Coronary artery (tissue), 2 donors: Measurements from ENCODE around the gene CATSPERB.

Experiments
- DNase-seq: peaks from one replicate; pipeline ENCODE4 v3.0.0-alpha.2; 2017; ENCODE audit warnings: low spot score
- H3K27ac ChIP-seq, 2 donors: fragments of 200-600 bp; sonication (generic); one replicate each; pipeline ENCODE4 v1.5.1; 2016 to 2019
- H3K4me3 ChIP-seq: fragments of 200-600 bp; sonication (generic); 2 replicates; pipeline ENCODE4 v1.5.1; 2016; ENCODE audit warnings: mild to moderate bottlenecking, moderate library complexity
- CTCF ChIP-seq: fragments of 200-600 bp; sonication (generic); IDR thresholded peaks from one replicate; pipeline ENCODE4 v1.5.1; 2019; ENCODE audit warnings: antibody characterized with exemption

The CATSPERB gene

DNA sequence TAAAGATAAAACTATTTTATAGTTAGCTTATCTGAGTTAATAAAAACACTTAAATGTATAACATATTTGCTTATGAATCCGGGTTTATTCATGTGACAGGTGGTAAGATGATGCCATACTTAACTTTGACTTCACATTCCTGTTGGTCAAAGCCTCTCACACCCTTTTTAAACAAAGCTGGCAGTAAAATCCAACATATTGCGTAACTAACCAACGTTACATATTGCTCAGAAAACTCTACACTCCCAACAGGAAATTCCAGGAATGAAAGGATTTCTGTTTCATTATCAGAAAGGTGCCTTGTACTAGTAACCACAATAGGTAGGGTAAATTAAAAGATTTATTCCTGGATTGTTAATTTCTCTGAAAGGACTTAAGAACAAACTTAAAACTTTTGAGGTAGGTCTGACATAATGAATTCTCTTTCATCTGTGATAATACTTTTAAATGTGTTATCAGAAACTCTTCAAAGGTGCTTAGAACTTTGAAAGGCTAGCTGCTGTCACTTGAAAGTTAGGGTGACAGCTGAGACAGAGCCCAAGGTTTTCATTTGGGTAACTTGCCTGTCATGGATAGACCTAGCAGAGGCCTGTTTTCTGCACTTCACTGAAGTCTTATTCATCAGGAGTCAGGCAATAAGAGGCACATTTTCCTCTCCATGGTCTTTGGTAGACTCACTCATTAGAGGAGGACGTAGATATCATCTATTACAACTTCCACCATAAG is 23.8 kb upstream of the CATSPERB start:
- no peak overlapping the region for H3K4me3 ChIP-seq
- no peak for DNase-seq
- no peak overlapping the region for H3K27ac ChIP-seq
- TF ChIP-seq CTCF, result no peak

- no peak overlapping the region for H3K27ac ChIP-seq
- no peak for DNase-seq
- TF ChIP-seq CTCF, result no peak
- H3K4me3 ChIP-seq, result no peak overlapping the region
Observed at GRCh38 chr14:91754819-91755218, 22.9 kb upstream of the CATSPERB start.

DNA sequence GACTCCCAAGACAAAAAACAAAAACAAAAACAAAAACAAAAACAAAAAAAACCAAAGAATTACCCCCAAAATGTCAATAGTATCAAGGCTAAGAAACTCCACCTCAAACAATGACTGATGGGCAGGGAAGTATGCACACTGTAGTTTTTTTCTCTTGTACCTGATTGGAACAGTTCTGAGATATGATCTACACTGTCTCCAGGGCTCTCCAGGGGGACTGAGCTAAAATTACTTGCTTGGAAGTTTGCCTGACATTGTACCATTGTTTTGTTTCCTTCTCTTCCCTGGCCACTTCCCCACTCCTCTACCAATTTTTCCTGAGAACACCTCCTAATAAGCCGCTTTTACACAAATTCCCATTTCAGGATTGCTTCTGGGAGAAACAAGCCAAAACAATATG is 22.3 kb upstream of the CATSPERB start:
- no peak for TF ChIP-seq CTCF
- no peak overlapping the region for H3K4me3 ChIP-seq
- H3K27ac ChIP-seq, result no peak overlapping the region
- no peak for DNase-seq

- DNase-seq, result no peak
- Histone ChIP-seq H3K27ac (no peak overlapping the region), H3K4me3 (no peak overlapping the region)
- no peak for TF ChIP-seq CTCF
Observed at GRCh38 chr14:91753501-91754128, 21.7 kb upstream of the CATSPERB start.

GRCh38 chr14:91752961-91753360 is 21.1 kb upstream of the CATSPERB start:
- TF ChIP-seq CTCF, result no peak
- Histone ChIP-seq H3K4me3 (no peak overlapping the region), H3K27ac (no peak overlapping the region)
- no peak for DNase-seq

DNA sequence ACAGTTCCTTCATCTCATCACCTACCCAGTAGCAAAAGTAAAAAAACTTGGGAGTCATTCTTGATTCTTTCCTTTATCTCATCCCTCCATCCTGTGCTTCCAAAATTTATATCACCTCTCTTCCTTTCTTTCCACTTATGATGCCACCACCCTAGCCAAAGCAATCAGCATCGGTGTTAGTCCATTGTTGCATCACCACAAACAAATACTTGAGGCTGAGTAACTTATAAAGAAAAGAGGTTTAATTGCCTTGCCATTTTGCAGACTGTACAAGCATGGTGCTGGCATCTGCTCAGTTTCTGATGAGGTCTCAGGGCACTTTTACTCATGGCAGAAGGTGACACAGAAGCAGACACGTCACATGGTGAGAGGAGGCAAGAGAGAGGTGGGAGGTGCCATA is 19.8 kb upstream of the CATSPERB start:
- Histone ChIP-seq H3K27ac (no peak overlapping the region), H3K4me3 (no peak overlapping the region)
- DNase-seq, result no peak
- TF ChIP-seq CTCF, result no peak

- Histone ChIP-seq H3K4me3 (no peak overlapping the region), H3K27ac (no peak overlapping the region)
- no peak for DNase-seq
- no peak for TF ChIP-seq CTCF
Observed at GRCh38 chr14:91750634-91751198, 18.8 kb upstream of the CATSPERB start.
